Brain microvascular endothelial cell (primary cell): ENCODE measurements around the gene ZBTB32.
A peak's percentile ranks its signal among the peaks of the same experiment; 100 is the strongest.

Source experiments
- DNase-seq: peaks from one replicate; pipeline ENCODE4 v3.0.0-alpha.2; 2020
- H3K27ac ChIP-seq: fragments of 250-450 bp; sonication (Bioruptor Pico); 2 replicates; pipeline ENCODE4 v1.5.1; 2020; ENCODE audit warnings: mild to moderate bottlenecking, moderate library complexity
- H3K27me3 ChIP-seq: fragments of 250-450 bp; sonication (Bioruptor Pico); replicated peaks from 2 replicates; pipeline ENCODE4 v1.5.1; 2020; ENCODE audit warnings: mild to moderate bottlenecking
- H3K36me3 ChIP-seq: fragments of 250-450 bp; sonication (Bioruptor Pico); replicated peaks from 2 replicates; pipeline ENCODE4 v1.5.1; 2020; ENCODE audit warnings: mild to moderate bottlenecking
- H3K4me3 ChIP-seq: 2 replicates; pipeline ENCODE4 v1.5.1; 2011; ENCODE audit warnings: low read depth, mild to moderate bottlenecking, control low read depth, low read length, moderate library complexity
- CTCF ChIP-seq: IDR thresholded peaks from 2 replicates; pipeline ENCODE4 v1.5.1; 2011; ENCODE audit warnings: low read depth, mild to moderate bottlenecking, moderate library complexity, low read length, control low read depth, inconsistent platforms; ENCODE audit errors: missing control alignments
- in situ Hi-C: cut with HindIII; loops from 2 replicates; pipeline ENCODE4 v1.10.0; 2017; ENCODE audit warnings: low sequenced_read_pairs, low pct_ligation_motif_present

Gene ZBTB32

GRCh38 chr19:35716801-35717664 is 12.7 kb downstream of the ZBTB32 start:
- in situ Hi-C loops = no loop called here
- TF ChIP-seq CTCF = peak; percentile 87
- Histone ChIP-seq H3K27me3 (no peaks in the 10 kb centered on the region), H3K36me3 (peaks cover 14% of the 10 kb centered on the region), H3K4me3 (peak overlapping the region; percentile 76), H3K27ac (peak overlapping the region; percentile 72)
- DNase-seq = peak; percentile 91

- peak within 1 kb of the TSS; percentile 72 for H3K27ac ChIP-seq
- H3K36me3 ChIP-seq = peaks cover 22% of the 10 kb centered on the region
- no peaks in the 10 kb centered on the region for H3K27me3 ChIP-seq
- no peak for DNase-seq
- TF ChIP-seq CTCF = no peak
- in situ Hi-C loops = no loop called here
- H3K4me3 ChIP-seq = peak within 1 kb of the TSS; percentile 82
These were observed 13.4 kb downstream of the ZBTB32 start, which contains the start of gene KMT2B for GRCh38 chr19:35717665-35718344. Gene KMT2B (plus strand): TSS chr19:35718003. CDS start chr19:35718019, 16 bp downstream.

GRCh38 chr19:35718345-35719041 is 14.1 kb downstream of the ZBTB32 start:
- no peaks in the 10 kb centered on the region for H3K27me3 ChIP-seq
- no peak for DNase-seq
- peak overlapping the region; percentile 82 for H3K4me3 ChIP-seq
- H3K27ac ChIP-seq = peak overlapping the region; percentile 22
- no peak for TF ChIP-seq CTCF
- in situ Hi-C loops = no loop called here
- peaks cover 29% of the 10 kb centered on the region for H3K36me3 ChIP-seq

GRCh38 chr19:35719402-35720162 is 15.2 kb downstream of the ZBTB32 start:
- Histone ChIP-seq H3K36me3 (peaks cover 40% of the 10 kb centered on the region), H3K27ac (no peak overlapping the region), H3K4me3 (peak overlapping the region; percentile 82), H3K27me3 (no peaks in the 10 kb centered on the region)
- DNase-seq = no peak
- in situ Hi-C loops = no loop called here
- no peak for TF ChIP-seq CTCF

- peaks cover 44% of the 10 kb centered on the region for H3K36me3 ChIP-seq
- no peak for DNase-seq
- no peak for TF ChIP-seq CTCF
- no peak overlapping the region for H3K27ac ChIP-seq
- in situ Hi-C loops = no loop called here
- H3K4me3 ChIP-seq = no peak overlapping the region
- no peaks in the 10 kb centered on the region for H3K27me3 ChIP-seq
These were observed 15.8 kb downstream of the ZBTB32 start for GRCh38 chr19:35720163-35720524.
